ENCODE measurements around the gene TIAM1. TPM values are rescaled to one million over a fixed set of nuclear protein-coding genes. Genes with fewer than 3 reads are reported as not detected.

Gene TIAM1
- polyA plus RNA-seq, 2 of the 4 experiments (the other 2 are of a cell fraction), result 0.23 to 0.40 TPM

GRCh38 chr21:31156169-31156568 is 187.9 kb downstream of the TIAM1 start:
- Histone ChIP-seq H3K9me3 (no peaks in the 10 kb centered on the region; the same call in 2 of the 3 replicates), H3K27ac (no peak overlapping the region), H3K4me1 (no peaks in the 10 kb centered on the region), H3K4me2 (no peak overlapping the region), H3K4me3 (no peak overlapping the region)
- FAIRE-seq (no peak), ATAC-seq (no peak), DNase-seq (ENCODE audit: low read depth in 1 of 2, low spot score in 1 of 2) (no peak)
- CTCF ChIA-PET, result interaction anchor here (1.2 to 1.4 kb wide), 2 partner anchors 10 to 58 kb away, joined by 4 to 5 read pairs; no protein-coding TSS in a partner anchor
- POLR2A ChIA-PET, result no interaction called here
- TF ChIP-seq CEBPB (IDR thresholded peaks at IDR 0.05) (no peak), FOSB (CRISPR knock-in tag; IDR thresholded peaks at IDR 0.05) (no peak), EP300 (IDR thresholded peaks at IDR 0.05) (no peak), HES2 (IDR thresholded peaks at IDR 0.05) (no peak), SMC3 (IDR thresholded peaks at IDR 0.05) (no peak), USF2 (IDR thresholded peaks at IDR 0.05) (no peak), NFE2L2 (conservative IDR thresholded peaks at IDR 0.05; ENCODE audit: low read length) (no peak), BCL3 (IDR thresholded peaks at IDR 0.05) (no peak), FOXS1 (CRISPR knock-in tag; IDR thresholded peaks at IDR 0.05) (no peak), RFX5 (IDR thresholded peaks at IDR 0.05) (no peak), HDAC2 (IDR thresholded peaks at IDR 0.05) (no peak), HOXB13 (CRISPR knock-in tag; IDR thresholded peaks at IDR 0.05; ENCODE audit: low read depth) (no peak), ZFP36 (IDR thresholded peaks at IDR 0.05; ENCODE audit: borderline replicate concordance, partially characterized antibody) (no peak), KDM1A (IDR thresholded peaks at IDR 0.05; ENCODE audit: low read depth) (no peak), POLR2A (IDR thresholded peaks at IDR 0.05; ENCODE audit: low read length) (no peak), ZC3H11A (IDR thresholded peaks at IDR 0.05) (no peak), CHD2 (IDR thresholded peaks at IDR 0.05; ENCODE audit: low read length, partially characterized antibody) (no peak)

GRCh38 chr21:31151156-31152045 is 192.7 kb downstream of the TIAM1 start:
- no peak overlapping the region for H3K27ac ChIP-seq
- TF ChIP-seq ZFP36 (IDR thresholded peaks at IDR 0.05; ENCODE audit: borderline replicate concordance, partially characterized antibody), result no peak
- WGBS (ENCODE audit: missing lambda C conversion rate), result 18% methylated on average over 7 of the region's 7 CpGs
- ChIA-PET POLR2A (no interaction called here), CTCF (interaction anchor here (0.9 kb wide), 1 partner anchor 15 kb away, joined by 4 read pairs; no protein-coding TSS in a partner anchor)
- H3K4me3 ChIP-seq, result no peak overlapping the region
- no peak for DNase-seq (ENCODE audit: low read depth in 1 of 2, low spot score in 1 of 2)
- no peak overlapping the region for H3K4me2 ChIP-seq
- no peaks in the 10 kb centered on the region for H3K9me3 ChIP-seq
- FAIRE-seq, result no peak
- H3K4me1 ChIP-seq, result no peaks in the 10 kb centered on the region
- ATAC-seq, result no peak

GRCh38 chr21:31145274-31145673 is 198.8 kb downstream of the TIAM1 start:
- 26% methylated on average over 3 of the region's 3 CpGs for WGBS (ENCODE audit: missing lambda C conversion rate)
- no peak for ATAC-seq
- CTCF ChIA-PET, result interaction anchor here (0.6 kb wide), 1 partner anchor 241 kb away, joined by 4 read pairs; no protein-coding TSS in a partner anchor

More at GRCh38 chr21:31145274-31145673, 198.8 kb downstream of the TIAM1 start:
- no peak overlapping the region for H3K4me3 ChIP-seq
- no peak overlapping the region for H3K4me2 ChIP-seq
- POLR2A ChIA-PET, result no interaction called here
- DNase-seq (ENCODE audit: low read depth in 1 of 2, low spot score in 1 of 2), result no peak
- TF ChIP-seq RARB (CRISPR knock-in tag; IDR thresholded peaks at IDR 0.05), result no peak
- TF ChIP-seq HDAC2 (IDR thresholded peaks at IDR 0.05), result no peak
- TF ChIP-seq RAD21 (conservative IDR thresholded peaks at IDR 0.05 in 1 of 2, IDR thresholded peaks at IDR 0.05 in 1 of 2), result no peak
- TF ChIP-seq POLR2A (IDR thresholded peaks at IDR 0.05; ENCODE audit: low read length), result no peak
- no peak for TF ChIP-seq PHF8 (IDR thresholded peaks at IDR 0.05; ENCODE audit: borderline replicate concordance, low read depth)
- no peak for TF ChIP-seq POLR2AphosphoS2 (conservative IDR thresholded peaks at IDR 0.05; ENCODE audit: low read length)
- no peak for TF ChIP-seq HOXB5 (CRISPR knock-in tag; IDR thresholded peaks at IDR 0.05)
- no peak for TF ChIP-seq SREBF2 (IDR thresholded peaks at IDR 0.05)
- no peaks in the 10 kb centered on the region for H3K9me3 ChIP-seq
- no peaks in the 10 kb centered on the region for H3K4me1 ChIP-seq
- FAIRE-seq, result no peak
- no peak overlapping the region for H3K27ac ChIP-seq
